Right renal cortex interstitium (tissue), 3 donors: ENCODE results near the gene CCDC92. TPM values are rescaled to one million over a fixed set of nuclear protein-coding genes. Genes with fewer than 3 reads are reported as not detected.

Experiments used
- DNase-seq, 3 donors: peaks; one replicate each; pipeline ENCODE4 v3.0.0-alpha.2; 2013; ENCODE audit warnings: low read depth in 3 of 3, low spot score in 2 of 3
- polyA plus RNA-seq, 3 donors: library from polyadenylated mRNA; unstranded; fragments of 120-200 nt; gene quantifications; one replicate each; pipeline ENCODE4 v1.2.1, GENCODE V29; 2013; ENCODE audit not compliant: insufficient read length in 3 of 3

The CCDC92 gene
- polyA plus RNA-seq, 3 donors: 38.9 to 45.1 (median 41.4) TPM

- no peak for DNase-seq
Observed at GRCh38 chr12:124002654-124003053, 30.0 kb upstream of the CCDC92 start.

DNA sequence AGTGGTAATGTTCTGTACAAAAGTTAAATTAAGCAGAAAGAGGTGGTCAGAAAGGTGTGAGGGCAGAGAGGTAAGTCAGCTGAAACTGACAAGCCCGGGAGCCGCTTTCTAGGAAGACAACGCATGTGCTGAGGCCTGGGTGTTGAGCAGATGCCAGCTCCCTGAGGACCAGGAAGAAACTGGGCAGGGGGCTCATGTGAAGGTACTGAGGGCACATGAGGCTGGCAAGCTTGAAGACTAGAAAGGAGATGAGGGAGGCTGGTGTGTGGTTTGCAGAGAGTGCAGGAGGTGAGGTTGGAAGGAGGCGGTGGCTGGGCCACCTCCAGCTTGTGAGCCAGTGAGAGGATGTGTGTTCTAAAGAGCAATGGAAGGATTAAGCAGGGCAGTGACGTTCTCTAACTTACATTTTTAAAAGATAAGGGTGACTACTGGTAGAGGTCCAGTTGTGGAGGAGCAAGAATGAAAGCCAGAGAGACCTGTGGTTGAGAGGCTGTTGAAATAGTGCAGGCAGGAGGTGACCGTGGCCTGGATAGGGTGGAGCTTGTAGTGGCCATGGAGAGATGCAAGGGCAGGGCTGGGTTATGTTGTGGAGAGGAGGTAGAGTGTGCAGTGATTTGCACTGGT is 29.5 kb upstream of the CCDC92 start:
- no peak for DNase-seq

GRCh38 chr12:124001343-124001742 is 28.7 kb upstream of the CCDC92 start:
- DNase-seq: no peak

GRCh38 chr12:124000111-124000510 is 27.5 kb upstream of the CCDC92 start:
- DNase-seq: no peak

GRCh38 chr12:123998991-123999359 is 26.3 kb upstream of the CCDC92 start:
- DNase-seq: no peak

DNA sequence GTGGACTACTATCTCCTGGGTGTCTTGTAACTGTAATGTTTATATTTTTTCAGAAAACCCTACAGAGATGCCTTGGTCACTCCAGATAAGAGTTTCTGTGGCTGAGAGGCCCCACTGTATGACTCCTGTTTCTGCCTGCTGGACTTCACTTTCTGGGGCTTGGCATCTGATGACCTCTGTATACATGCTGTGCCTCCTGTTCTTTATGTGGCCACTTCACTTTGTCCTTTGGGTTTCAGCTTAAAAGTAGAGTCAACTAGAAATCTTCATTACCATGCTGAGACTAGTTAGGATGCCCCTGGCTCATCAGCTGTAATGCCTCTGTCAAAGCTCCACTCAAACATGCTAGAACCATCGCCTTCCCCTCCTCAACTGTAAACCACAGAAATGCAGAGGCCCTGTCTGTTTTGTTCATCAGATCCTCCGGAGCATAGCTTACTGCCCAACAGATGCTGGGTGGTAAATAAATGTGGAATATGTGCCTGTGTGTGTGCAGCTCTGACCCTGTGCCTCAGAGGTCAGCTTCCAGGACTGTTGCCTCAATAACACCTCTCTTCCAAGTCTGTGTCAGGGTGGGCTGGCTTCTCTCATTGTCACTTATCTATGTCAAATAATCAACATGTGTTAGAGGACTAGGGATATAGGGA is 25.8 kb upstream of the CCDC92 start:
- no peak for DNase-seq

DNA sequence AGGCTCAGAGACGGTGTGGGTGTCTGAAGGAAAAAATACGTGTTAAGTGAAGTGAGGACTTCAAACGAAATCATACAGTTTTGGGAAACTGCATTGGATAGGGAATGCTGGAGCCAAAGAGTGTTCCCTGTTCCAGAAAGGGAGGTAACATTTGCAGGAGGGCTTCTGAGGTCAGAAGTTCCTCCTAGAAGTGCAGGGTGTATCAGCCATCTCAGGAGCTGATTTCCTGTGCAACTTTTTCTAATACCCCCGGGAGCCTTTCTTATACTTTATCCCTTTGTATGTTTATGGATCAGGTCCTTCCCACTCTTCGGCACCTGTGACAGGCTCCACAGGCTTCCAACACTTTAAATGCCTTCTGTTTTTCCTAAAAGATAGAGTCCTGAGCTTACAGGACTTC is 25.3 kb upstream of the CCDC92 start:
- DNase-seq: no peak

GRCh38 chr12:123997033-123997822 is 24.6 kb upstream of the CCDC92 start:
- no peak for DNase-seq

GRCh38 chr12:123996581-123996980 is 23.9 kb upstream of the CCDC92 start:
- DNase-seq: no peak

GRCh38 chr12:123995023-123995748 is 22.6 kb upstream of the CCDC92 start:
- no peak for DNase-seq

GRCh38 chr12:123992118-123992825 is 19.6 kb upstream of the CCDC92 start:
- no peak for DNase-seq

DNA sequence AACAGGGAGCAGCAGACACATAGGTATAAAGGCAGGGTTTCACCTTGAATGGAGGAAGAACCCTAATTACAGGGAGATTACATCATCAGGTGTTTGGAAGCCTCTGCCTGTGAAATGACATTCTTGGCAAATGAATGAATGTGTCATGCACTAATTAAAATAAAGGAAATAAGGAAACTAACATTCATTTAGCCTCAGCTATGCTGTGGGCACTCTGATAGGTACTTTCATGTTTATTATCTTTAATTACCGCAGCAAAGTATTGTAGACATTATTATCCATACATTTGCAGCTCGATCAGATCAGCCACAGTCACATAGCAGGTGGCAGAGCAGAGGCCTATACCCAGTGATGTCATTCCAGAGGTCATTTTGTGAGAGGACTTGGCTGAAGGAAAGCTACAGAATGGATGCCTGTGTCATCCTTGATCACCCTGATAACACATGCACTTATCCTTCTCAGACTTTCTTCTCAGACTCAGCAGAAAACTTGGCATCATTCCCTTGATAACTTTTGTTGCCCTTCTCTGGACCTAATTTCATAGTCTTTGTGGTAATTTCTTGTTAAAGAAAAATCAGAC is 18.8 kb upstream of the CCDC92 start:
- DNase-seq: no peak

DNA sequence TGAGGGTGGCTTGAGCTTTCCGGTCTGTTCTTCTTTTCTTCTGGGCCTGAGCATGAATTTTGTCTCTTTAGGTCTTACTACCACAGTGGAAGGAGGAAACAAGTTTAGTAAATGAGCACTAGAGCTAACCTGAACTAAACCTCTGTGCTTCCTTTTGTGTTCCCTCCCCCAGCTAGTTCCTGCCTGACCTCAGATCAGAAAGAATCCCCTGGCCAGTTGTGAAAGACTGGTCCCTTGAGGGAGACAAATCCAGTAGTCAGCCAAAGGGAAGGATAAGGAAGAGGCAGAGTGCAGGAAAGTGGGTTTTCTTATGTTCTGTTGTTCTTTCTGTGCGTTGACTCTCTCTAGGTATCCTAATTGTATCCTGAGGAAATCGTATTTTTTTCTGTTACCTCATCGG is 17.9 kb upstream of the CCDC92 start:
- no peak for DNase-seq

DNA sequence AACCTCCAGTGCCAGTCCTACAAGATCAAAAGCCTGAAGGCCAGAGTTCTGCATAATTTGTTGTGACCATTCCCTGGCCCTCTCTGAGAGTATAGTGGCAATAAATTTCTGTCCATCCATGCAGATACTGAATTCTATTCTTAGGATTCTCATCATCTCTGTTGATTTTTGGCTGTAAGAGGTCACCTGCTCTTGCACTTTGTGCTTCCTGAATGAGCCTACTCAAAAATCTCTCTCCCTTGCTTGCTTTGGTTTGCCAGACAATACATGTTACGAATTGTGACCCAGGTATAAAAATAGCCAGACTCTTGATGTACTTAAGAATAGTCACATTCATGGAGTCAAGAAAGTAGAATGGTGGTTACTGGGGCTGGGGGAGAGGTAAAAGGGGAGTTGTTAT is 17.1 kb upstream of the CCDC92 start:
- no peak for DNase-seq

DNA sequence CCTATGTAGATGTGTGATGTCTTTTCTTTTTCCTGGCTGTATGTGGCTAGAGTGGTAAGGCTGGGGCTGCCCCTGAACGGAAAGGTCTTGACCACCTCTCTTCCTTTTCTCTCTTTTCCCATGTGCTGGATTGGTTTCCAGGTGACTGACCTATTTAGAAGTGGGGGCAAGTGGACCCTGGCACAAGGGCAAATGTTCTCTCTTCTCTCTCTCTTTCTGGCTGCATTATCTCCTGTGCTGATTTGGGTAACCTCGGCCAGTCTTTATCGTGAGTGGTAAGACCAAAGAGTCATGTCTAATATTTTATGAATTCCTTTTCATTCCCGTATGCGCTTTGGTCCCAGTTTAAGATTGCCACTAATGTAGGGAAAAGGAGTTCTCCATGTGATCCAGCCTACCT is 16.5 kb upstream of the CCDC92 start:
- DNase-seq: no peak

DNA sequence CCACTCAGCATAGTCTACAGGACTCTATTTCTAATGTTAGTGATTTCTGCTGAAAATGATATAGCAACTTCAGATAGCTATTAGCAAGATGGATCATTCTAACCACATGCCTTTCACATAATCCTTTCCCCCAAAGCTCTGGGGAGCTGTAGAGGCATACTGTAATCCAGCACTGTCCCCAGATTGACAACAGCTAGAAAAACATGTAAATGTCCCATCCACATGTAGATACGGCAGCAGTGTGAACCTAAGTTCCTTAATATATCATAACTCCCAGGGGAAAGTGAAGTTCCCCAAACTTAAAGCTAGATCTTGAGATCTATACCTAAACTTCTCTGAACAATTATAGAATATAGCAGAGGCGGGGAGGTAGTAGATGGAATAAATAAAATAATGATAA is 14.4 kb upstream of the CCDC92 start:
- DNase-seq: no peak

GRCh38 chr12:123986374-123986965 is 13.8 kb upstream of the CCDC92 start:
- DNase-seq: no peak

DNA sequence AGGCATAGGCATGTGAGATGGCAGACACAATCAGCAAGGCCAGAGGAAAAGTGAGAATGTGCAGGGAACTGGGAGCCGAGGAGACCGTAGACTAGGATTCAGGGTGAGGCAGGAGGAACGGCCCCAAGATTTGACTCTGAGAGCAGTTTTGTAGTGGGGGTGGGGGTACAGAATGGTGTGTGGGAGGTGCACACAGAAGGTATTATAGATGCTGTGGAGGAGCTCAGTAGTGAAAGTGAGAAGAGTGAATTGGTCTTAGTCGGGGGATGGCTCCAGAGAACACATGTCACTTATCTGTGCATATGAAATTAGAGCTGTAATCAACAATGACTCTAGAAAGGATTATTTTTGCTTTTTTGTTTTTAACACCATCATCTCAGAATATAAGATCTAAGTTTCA is 12.3 kb upstream of the CCDC92 start:
- no peak for DNase-seq

GRCh38 chr12:123983822-123984485 is 11.3 kb upstream of the CCDC92 start:
- peak in 1 of 3 donors; percentile 35 for DNase-seq
